A549 (cell line): ENCODE results near the gene ATG16L1.

ENCODE experiments used
- CBX2 ChIP-seq: fragments of 200-600 bp; sonication (generic); IDR thresholded peaks from 2 replicates; pipeline ENCODE4 v1.6.1; 2016; ENCODE audit warnings: low read depth, mild to moderate bottlenecking, borderline replicate concordance
- CEBPB ChIP-seq, 2 experiments: fragments of >200 bp in 1 of 2; sonication (Bioruptor Twin) in 1 of 2; formaldehyde crosslinking in 1 of 2; IDR thresholded peaks; 2 replicates each; pipeline ENCODE4 v1.6.1; 2012 to 2016
- EP300 ChIP-seq, 2 experiments: fragments of >200 bp; sonication (Bioruptor Twin); formaldehyde crosslinking; IDR thresholded peaks; 2 replicates in 1 of 2; 3 replicates in 1 of 2; pipeline ENCODE4 v1.6.1; 2016 to 2017
- HDAC2 ChIP-seq: fragments of 200-600 bp; sonication (generic); IDR thresholded peaks from 2 replicates; pipeline ENCODE4 v1.6.1; 2016
- HOXA7 ChIP-seq: fragments of 250-450 bp; sonication (Bioruptor Pico); IDR thresholded peaks from 2 replicates; pipeline ENCODE4 v1.5.0; 2020; ENCODE audit warnings: mild to moderate bottlenecking, moderate library complexity
- POLR2A ChIP-seq: IDR thresholded peaks from 2 replicates; pipeline ENCODE4 v1.6.1; 2012; ENCODE audit warnings: mild to moderate bottlenecking, low read length
- RFX5 ChIP-seq: fragments of 450-650 bp; IDR thresholded peaks from 2 replicates; pipeline ENCODE4 v1.7.1; 2014; ENCODE audit warnings: antibody characterized with exemption, mild to moderate bottlenecking, moderate library complexity
- TP53 ChIP-seq: fragments of 250-450 bp; sonication (Bioruptor Pico); IDR thresholded peaks from 2 replicates; pipeline ENCODE4 v1.5.0; 2021; ENCODE audit warnings: mild to moderate bottlenecking, moderate library complexity
- TF ChIP-seq, protein P1 (sequence below): fragments of >200 bp; sonication (Bioruptor Twin); formaldehyde crosslinking; IDR thresholded peaks from 3 replicates; pipeline ENCODE4 v1.5.1; 2016
- TF ChIP-seq, protein P2 (sequence below): fragments of 200-600 bp; sonication (generic); IDR thresholded peaks from 2 replicates; pipeline ENCODE4 v1.6.1; 2016; ENCODE audit warnings: antibody characterized with exemption, mild to moderate bottlenecking, moderate library complexity
- TF ChIP-seq, protein P3 (sequence below): IDR thresholded peaks from 2 replicates; pipeline ENCODE4 v1.6.1; 2012
- TF ChIP-seq, protein P4 (sequence below): fragments of >200 bp; sonication (Bioruptor Twin); formaldehyde crosslinking; IDR thresholded peaks from 3 replicates; pipeline ENCODE4 v1.6.1; 2016
- TF ChIP-seq, protein P5 (sequence below): IDR thresholded peaks from 2 replicates; pipeline ENCODE4 v1.6.1; 2012

DNA sequence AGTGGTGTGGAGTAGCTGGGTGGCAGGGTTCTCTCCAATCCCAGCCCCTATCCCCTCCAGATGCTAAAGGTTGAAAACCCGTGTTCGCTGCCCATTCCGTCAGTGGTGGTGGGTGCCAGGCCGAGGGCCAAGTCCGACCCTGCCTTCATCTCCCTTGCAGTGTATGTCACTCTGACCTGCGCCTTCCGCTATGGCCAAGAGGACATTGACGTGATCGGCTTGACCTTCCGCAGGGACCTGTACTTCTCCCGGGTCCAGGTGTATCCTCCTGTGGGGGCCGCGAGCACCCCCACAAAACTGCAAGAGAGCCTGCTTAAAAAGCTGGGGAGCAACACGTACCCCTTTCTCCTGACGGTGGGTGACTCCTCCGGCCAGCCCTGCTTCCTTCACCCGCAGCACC, 69.0 kb downstream of the ATG16L1 start:
- TF ChIP-seq, protein P1, sequence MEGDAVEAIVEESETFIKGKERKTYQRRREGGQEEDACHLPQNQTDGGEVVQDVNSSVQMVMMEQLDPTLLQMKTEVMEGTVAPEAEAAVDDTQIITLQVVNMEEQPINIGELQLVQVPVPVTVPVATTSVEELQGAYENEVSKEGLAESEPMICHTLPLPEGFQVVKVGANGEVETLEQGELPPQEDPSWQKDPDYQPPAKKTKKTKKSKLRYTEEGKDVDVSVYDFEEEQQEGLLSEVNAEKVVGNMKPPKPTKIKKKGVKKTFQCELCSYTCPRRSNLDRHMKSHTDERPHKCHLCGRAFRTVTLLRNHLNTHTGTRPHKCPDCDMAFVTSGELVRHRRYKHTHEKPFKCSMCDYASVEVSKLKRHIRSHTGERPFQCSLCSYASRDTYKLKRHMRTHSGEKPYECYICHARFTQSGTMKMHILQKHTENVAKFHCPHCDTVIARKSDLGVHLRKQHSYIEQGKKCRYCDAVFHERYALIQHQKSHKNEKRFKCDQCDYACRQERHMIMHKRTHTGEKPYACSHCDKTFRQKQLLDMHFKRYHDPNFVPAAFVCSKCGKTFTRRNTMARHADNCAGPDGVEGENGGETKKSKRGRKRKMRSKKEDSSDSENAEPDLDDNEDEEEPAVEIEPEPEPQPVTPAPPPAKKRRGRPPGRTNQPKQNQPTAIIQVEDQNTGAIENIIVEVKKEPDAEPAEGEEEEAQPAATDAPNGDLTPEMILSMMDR: no peak
- no peak for TF ChIP-seq TP53 (CRISPR knock-in tag)
- TF ChIP-seq, protein P2, sequence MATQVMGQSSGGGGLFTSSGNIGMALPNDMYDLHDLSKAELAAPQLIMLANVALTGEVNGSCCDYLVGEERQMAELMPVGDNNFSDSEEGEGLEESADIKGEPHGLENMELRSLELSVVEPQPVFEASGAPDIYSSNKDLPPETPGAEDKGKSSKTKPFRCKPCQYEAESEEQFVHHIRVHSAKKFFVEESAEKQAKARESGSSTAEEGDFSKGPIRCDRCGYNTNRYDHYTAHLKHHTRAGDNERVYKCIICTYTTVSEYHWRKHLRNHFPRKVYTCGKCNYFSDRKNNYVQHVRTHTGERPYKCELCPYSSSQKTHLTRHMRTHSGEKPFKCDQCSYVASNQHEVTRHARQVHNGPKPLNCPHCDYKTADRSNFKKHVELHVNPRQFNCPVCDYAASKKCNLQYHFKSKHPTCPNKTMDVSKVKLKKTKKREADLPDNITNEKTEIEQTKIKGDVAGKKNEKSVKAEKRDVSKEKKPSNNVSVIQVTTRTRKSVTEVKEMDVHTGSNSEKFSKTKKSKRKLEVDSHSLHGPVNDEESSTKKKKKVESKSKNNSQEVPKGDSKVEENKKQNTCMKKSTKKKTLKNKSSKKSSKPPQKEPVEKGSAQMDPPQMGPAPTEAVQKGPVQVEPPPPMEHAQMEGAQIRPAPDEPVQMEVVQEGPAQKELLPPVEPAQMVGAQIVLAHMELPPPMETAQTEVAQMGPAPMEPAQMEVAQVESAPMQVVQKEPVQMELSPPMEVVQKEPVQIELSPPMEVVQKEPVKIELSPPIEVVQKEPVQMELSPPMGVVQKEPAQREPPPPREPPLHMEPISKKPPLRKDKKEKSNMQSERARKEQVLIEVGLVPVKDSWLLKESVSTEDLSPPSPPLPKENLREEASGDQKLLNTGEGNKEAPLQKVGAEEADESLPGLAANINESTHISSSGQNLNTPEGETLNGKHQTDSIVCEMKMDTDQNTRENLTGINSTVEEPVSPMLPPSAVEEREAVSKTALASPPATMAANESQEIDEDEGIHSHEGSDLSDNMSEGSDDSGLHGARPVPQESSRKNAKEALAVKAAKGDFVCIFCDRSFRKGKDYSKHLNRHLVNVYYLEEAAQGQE: no peak
- no peak for TF ChIP-seq EP300 (IDR thresholded peaks at IDR 0.05)
- TF ChIP-seq, protein P3, sequence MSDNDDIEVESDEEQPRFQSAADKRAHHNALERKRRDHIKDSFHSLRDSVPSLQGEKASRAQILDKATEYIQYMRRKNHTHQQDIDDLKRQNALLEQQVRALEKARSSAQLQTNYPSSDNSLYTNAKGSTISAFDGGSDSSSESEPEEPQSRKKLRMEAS: no peak
- TF ChIP-seq RFX5: no peak
- no peak for TF ChIP-seq HDAC2
- no peak for TF ChIP-seq POLR2A
- no peak for TF ChIP-seq CBX2
- TF ChIP-seq, protein P4, sequence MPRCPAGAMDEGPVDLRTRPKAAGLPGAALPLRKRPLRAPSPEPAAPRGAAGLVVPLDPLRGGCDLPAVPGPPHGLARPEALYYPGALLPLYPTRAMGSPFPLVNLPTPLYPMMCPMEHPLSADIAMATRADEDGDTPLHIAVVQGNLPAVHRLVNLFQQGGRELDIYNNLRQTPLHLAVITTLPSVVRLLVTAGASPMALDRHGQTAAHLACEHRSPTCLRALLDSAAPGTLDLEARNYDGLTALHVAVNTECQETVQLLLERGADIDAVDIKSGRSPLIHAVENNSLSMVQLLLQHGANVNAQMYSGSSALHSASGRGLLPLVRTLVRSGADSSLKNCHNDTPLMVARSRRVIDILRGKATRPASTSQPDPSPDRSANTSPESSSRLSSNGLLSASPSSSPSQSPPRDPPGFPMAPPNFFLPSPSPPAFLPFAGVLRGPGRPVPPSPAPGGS: no peak
- TF ChIP-seq, protein P5, sequence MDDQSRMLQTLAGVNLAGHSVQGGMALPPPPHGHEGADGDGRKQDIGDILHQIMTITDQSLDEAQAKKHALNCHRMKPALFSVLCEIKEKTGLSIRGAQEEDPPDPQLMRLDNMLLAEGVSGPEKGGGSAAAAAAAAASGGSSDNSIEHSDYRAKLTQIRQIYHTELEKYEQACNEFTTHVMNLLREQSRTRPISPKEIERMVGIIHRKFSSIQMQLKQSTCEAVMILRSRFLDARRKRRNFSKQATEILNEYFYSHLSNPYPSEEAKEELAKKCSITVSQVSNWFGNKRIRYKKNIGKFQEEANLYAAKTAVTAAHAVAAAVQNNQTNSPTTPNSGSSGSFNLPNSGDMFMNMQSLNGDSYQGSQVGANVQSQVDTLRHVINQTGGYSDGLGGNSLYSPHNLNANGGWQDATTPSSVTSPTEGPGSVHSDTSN: no peak
- TF ChIP-seq CEBPB (IDR thresholded peaks at IDR 0.05): no peak
- no peak for TF ChIP-seq HOXA7 (CRISPR knock-in tag)
